ENCODE results near the gene KLHL40.

GRCh38 chr3:42732196-42732828 lies 47.0 kb downstream of the KLHL40 start:
- TF ChIP-seq POLR2A (IDR thresholded peaks at IDR 0.05; ENCODE audit: low read length) (no peak), GATA1 (IDR thresholded peaks at IDR 0.05; ENCODE audit: low read depth, low read length) (no peak)

Data from erythroblast (primary cell).